HG03469 (cell line): Measurements from ENCODE around the gene DUSP23.
A peak's percentile ranks its signal among the peaks of the same experiment; 100 is the strongest.

Source experiments
- ATAC-seq: cut with Tn5 transposase; IDR thresholded peaks from one replicate; pipeline ENCODE4 v1.9.1; 2021; ENCODE audit warnings: mild to moderate bottlenecking, moderate library complexity, moderate number of reproducible peaks; ENCODE audit not compliant: unreplicated experiment

The DUSP23 gene

GRCh38 chr1:159827102-159827490 is 46.3 kb downstream of the DUSP23 start:
- ATAC-seq: no peak

GRCh38 chr1:159827549-159827948 is 46.8 kb downstream of the DUSP23 start:
- ATAC-seq: no peak

- no peak for ATAC-seq
Measured at GRCh38 chr1:159828176-159828575, 47.4 kb downstream of the DUSP23 start.

GRCh38 chr1:159828581-159829272 is 48.0 kb downstream of the DUSP23 start:
- ATAC-seq: no peak

GRCh38 chr1:159829273-159829634 is 48.5 kb downstream of the DUSP23 start:
- peak; percentile 57 for ATAC-seq

GRCh38 chr1:159829822-159830465 is 49.2 kb downstream of the DUSP23 start:
- ATAC-seq: no peak

GRCh38 chr1:159830722-159831121 is 50.0 kb downstream of the DUSP23 start:
- no peak for ATAC-seq

- no peak for ATAC-seq
Measured at GRCh38 chr1:159831412-159832141, 50.8 kb downstream of the DUSP23 start.
